Glomerular endothelial cell (primary cell): ENCODE data around the gene ADAMTS13. TPM values are rescaled to one million over a fixed set of nuclear protein-coding genes. Genes with fewer than 3 reads are reported as not detected.
"Not testable (repeated sequence)": the region's sequence is repeated elsewhere in the genome, so short reads cannot be mapped to it uniquely, and the experiment has no call there.

Experiments used
- DNase-seq: peaks from one replicate; pipeline ENCODE4 v3.0.0-alpha.2; 2011; ENCODE audit warnings: low read depth, low spot score; ENCODE audit errors: extremely low read depth
- total RNA-seq: library from RNA; depleted of rRNA; stranded (reverse); fragments of >200 nt; gene quantifications from 2 replicates; pipeline ENCODE4 v1.2.3, GENCODE V29; 2015

Gene ADAMTS13
- total RNA-seq, 1 donor from 2014 or later: 3.3 TPM

DNA sequence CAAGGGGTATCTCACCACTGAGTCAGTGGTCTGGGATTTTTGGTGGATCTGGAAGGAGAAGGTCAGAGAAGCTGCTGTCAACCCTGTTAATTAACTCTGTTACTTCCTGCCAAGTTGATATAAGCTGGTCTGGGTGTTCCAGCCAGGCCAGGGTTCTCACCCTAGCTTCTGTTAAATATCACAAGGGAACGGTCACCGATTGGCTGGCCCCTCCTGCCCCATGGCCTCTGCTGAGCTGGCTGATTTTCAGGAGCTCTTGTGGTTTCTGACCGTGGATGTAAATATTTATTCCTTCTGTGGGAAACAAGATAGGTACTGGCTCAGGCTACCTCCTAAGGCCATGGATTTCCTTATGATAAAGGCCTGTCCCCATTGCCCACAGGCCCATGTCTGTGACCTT is 1.0 kb downstream of the ADAMTS13 start:
- DNase-seq: no peak

DNA sequence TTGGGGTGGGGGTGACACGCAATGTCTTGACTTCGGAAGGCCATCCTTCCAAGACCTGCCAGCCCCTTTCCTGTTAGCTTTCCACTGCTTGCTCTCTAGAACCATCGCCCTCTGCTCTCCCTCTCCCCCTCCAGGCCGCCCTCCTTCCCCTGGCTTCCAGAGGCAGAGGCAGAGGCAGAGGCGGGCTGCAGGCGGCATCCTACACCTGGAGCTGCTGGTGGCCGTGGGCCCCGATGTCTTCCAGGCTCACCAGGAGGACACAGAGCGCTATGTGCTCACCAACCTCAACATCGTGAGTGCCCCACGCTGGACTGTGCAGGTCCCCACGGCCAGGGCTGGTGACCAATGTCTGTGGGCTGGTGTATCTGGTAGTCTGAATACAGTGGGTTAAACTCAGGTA is 2.0 kb downstream of the ADAMTS13 start:
- DNase-seq: no peak

GRCh38 chr9:133425049-133425632 is 3.0 kb downstream of the ADAMTS13 start:
- no peak for DNase-seq

GRCh38 chr9:133426011-133426410 is 3.8 kb downstream of the ADAMTS13 start:
- DNase-seq: no peak

DNA sequence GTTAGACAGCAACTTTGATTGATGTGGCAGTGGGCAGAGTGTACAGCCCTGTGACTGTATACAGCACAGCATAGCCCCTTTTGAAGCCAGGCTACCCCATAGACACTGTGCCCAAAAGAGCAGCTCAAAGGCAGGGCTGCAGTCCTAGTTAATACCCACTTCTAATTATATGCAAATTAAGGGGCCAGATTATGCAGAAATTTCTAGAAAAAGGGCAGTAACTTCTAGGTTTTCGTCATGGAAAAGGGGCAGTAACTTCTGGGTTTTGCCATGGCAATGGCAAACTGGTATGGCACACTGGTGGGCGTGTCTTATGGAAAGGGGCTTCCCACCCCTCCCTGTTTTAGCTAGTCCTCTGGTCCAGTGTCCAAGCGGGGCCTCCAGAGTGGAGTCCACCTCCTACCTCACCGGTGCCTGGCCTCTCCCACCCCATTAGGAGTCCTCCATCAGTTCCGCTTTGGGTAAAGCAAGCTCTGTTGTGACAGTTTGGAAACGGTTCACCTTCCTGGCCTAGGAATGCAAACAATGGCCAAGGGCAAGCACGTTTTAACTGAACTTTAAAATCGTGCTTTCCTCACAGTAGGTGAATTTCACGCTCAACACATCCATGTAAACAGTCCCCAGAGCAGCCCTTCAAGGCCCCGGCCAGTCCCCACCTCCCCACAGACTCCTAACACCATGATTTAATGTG is 5.6 kb downstream of the ADAMTS13 start:
- DNase-seq: no peak

DNA sequence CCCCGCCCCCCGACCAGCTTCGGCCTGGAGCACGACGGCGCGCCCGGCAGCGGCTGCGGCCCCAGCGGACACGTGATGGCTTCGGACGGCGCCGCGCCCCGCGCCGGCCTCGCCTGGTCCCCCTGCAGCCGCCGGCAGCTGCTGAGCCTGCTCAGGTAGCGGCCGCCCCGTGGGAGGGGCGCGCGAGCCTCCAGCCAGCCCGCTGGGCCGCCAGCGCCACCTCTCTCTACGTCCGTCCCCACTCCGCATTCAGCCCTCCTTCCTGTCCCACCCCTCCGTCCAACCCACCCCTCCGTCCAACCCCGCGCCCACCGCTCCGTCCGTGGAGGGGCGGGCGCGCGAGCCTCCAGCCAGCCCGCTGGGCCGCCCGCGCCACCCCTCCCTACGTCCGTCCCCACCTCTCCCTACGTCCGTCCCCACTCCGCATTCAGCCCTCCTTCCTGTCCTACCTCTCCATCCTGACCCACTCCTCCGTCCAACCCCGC is 6.5 kb downstream of the ADAMTS13 start:
- no peak for DNase-seq

- no peak for DNase-seq
Observed at GRCh38 chr9:133429214-133429613, 7.0 kb downstream of the ADAMTS13 start.

DNA sequence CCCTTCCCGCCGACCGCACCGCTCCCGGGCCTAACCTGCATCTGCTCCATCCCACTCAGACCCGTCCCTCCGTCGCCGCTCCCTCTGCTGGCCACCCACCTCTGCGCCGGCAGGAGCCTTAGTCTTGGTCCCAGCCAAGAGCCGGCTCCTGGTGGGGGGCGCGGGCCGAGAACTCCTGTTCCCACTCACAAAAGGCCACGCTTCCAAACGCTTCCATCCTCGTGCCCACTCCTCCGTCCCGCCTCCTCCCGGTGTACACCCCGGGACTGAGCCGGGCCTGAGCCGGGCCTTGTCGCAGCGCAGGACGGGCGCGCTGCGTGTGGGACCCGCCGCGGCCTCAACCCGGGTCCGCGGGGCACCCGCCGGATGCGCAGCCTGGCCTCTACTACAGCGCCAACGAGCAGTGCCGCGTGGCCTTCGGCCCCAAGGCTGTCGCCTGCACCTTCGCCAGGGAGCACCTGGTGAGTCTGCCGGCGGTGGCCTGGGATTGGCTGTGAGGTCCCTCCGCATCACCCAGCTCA is 7.5 kb downstream of the ADAMTS13 start:
- DNase-seq: no peak

GRCh38 chr9:133430244-133430643 is 8.1 kb downstream of the ADAMTS13 start:
- DNase-seq: no peak

DNA sequence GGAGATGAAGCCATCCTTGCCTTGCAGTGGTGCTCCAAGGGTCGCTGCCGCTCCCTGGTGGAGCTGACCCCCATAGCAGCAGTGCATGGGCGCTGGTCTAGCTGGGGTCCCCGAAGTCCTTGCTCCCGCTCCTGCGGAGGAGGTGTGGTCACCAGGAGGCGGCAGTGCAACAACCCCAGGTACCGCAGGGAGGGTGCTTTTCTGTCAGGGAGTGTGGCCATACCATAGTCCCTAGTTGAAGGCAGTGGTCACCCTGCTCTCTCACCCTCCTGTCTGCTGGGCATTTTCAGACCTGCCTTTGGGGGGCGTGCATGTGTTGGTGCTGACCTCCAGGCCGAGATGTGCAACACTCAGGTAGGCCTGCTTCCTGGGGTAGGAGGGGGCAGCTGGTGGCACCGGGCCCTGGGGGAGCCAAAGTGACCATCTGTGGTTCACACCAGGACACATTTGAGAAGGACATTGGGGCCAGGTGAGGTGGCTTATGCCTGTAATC is 11.2 kb downstream of the ADAMTS13 start:
- no peak for DNase-seq

DNA sequence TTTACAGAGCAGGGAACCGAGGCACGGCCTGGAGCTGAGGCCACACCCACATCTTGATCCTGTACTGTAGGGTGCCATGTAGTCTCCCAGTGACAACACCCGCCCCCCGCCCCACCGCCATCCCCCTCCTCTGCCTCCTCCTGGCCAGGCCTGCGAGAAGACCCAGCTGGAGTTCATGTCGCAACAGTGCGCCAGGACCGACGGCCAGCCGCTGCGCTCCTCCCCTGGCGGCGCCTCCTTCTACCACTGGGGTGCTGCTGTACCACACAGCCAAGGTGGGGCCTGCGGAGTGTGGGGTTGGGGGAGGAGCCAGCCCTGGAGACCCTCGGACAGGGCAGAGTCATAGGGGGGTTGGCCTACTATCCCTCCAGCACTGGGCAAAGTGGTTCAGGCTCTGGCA is 14.5 kb downstream of the ADAMTS13 start:
- no peak for DNase-seq

DNA sequence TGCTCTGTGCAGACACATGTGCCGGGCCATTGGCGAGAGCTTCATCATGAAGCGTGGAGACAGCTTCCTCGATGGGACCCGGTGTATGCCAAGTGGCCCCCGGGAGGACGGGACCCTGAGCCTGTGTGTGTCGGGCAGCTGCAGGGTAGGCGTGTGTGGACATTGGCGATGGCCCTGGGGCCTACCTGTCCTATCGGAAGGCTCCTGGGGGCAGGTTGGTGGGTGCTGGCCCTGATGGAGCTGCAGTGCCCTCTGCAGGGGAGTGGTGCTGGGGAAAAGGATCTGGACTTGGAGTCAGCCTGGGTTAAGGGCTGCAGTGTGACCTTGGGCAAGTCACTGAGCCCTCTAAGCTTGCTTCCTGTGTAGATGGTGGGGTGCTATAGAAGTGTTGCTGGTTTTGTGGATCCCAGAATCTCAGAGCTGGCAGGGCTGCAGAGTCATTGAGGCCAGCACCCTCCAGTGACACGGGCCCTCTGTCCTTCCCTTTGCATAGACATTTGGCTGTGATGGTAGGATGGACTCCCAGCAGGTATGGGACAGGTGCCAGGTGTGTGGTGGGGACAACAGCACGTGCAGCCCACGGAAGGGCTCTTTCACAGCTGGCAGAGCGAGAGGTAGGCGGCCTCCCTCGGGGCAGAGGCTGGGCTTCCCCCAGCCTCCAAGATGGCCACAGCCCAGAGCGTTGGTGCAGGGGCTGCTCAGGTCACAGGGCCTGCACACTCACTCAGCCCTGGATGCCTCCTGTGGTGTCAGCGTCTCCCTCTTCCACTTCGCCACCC is 15.8 kb downstream of the ADAMTS13 start:
- DNase-seq: no peak

DNA sequence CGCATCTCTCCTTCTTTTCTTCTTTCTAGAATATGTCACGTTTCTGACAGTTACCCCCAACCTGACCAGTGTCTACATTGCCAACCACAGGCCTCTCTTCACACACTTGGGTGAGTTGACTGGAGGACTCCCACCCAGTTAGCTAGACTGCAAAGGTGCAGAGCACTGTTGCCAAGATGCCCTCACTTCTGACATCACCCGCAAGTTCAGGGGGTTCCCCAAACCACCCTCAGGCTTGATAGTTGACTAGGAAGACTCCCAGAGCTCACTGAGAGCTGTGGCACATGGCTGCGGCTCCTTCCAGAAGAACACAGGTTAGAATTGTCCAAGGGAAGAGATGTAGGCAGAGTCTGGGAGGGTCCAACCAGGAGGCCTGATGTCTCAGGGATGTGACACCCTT is 17.2 kb downstream of the ADAMTS13 start:
- DNase-seq: no peak

DNA sequence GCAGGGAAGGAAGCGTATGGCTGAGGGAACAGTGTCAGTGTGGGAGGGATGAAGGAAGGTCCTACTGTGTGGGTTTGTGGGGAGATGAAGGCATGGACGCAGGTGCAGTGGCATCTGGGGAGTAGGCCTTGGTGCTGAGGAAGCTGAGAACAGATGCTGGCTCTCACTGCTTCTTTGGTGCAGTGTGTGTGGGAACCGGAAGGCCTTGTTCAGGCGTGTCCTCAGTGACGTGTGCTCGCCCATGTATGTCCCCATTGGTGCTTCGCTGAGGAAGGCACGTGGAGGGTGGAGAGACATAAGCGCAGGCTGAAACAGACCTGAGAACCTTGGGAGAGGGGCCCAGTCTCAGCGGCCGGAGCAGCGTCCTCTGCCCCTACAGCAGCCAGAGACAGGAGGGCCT is 18.7 kb downstream of the ADAMTS13 start:
- DNase-seq: no peak

DNA sequence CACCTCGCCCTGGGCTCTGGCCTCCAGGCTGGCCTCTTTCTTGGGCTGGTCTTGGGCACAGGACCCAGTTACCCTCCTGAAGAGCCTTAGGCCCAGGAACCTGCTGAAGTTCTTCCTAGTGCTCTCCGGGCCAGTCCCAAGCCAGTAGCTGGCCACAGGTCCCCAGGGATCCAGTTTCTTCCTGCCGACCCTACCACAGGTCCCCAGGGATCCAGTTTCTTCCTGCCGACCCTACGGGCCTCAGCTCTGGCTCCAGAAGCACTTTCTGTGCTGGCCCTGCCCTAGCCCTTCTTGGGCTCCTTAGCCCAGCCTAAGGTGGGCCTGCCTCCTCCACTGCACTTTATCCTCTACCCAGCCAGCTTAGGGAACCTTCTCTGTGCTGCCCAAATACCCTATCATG is 19.4 kb downstream of the ADAMTS13 start:
- DNase-seq: no peak

- no peak for DNase-seq
Observed at GRCh38 chr9:133443248-133443647, 21.1 kb downstream of the ADAMTS13 start.

GRCh38 chr9:133443982-133444381 is 21.8 kb downstream of the ADAMTS13 start:
- DNase-seq: no peak

GRCh38 chr9:133445293-133445969 is 23.3 kb downstream of the ADAMTS13 start:
- DNase-seq: no peak

GRCh38 chr9:133448487-133448972 is 26.4 kb downstream of the ADAMTS13 start:
- no peak for DNase-seq

DNA sequence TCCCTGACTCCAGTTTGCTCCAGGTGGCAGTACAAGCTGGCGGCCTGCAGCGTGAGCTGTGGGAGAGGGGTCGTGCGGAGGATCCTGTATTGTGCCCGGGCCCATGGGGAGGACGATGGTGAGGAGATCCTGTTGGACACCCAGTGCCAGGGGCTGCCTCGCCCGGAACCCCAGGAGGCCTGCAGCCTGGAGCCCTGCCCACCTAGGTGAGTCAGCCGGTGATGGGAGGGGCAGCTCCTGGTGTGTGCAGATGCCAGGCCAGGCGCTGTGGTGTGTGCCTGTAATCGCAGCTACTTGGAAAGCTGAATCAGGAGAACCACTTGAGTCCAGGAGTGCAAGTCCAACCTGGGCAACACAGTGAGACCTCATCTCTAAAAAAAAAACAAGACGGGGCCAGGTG is 27.6 kb downstream of the ADAMTS13 start:
- no peak for DNase-seq

- DNase-seq: not testable (repeated sequence)
Observed at GRCh38 chr9:133451865-133452264, 29.7 kb downstream of the ADAMTS13 start.
